ENCODE data around the gene WDFY4. TPM values are rescaled to one million over a fixed set of nuclear protein-coding genes. Genes with fewer than 3 reads are reported as not detected.

The WDFY4 gene
- total RNA-seq, 1 experiment from 2014 or later: 0.22 TPM

DNA sequence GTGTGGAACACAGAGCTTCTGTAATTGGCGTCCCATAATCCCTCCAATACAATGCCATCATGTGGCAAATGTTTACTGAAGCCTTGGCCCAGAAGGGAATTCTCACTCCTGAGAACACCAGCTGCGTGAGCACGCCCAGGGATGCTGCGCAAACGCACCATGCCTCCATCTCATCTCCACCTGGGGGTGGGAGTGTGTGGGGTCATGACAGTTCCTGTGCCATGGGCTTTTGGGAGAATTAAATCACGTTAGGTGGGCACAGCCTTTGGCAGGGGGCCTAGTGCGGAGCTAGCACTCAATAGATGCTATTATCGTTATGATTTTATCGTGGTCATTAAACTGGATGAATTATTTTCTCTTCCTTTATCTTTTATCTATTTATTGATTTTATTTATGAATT is 15.8 kb downstream of the WDFY4 start:
- CTCF ChIA-PET: no interaction called here
- intact Hi-C loops (cut with micrococcal nuclease): no loop called here
- H3K9ac ChIP-seq (ENCODE audit: low read length): no peak overlapping the region
- RAD21 ChIA-PET (ENCODE audit: low non-redundant PET in 1 of 2, low total read pairs in 2 of 2, uncharacterized antibody in 2 of 2, unreplicated experiment in 2 of 2): no interaction called here
- H3K4me3 ChIP-seq (replicated peaks in 1 of 2; ENCODE audit: low read depth in 1 of 2, low read length in 2 of 2): no peak overlapping the region
- H3K4me2 ChIP-seq (ENCODE audit: low read length): no peak overlapping the region
- no peaks in the 10 kb centered on the region for H3K9me2 ChIP-seq (ENCODE audit: insufficient read depth)
- POLR2A ChIA-PET: no interaction called here
- H3K27me3 ChIP-seq (ENCODE audit: insufficient read depth, low read length): peaks cover 41% of the 10 kb centered on the region
- no TSS peak for BruUV-seq (replicated peaks)
- no peaks in the 10 kb centered on the region for H3K9me3 ChIP-seq (ENCODE audit: control insufficient read depth in 1 of 2, insufficient read depth in 1 of 2, low read depth in 1 of 2, low read length in 2 of 2)
- no peaks in the 10 kb centered on the region for H4K20me1 ChIP-seq (ENCODE audit: insufficient read depth)
- no peaks in the 10 kb centered on the region for H3K79me2 ChIP-seq (ENCODE audit: insufficient read depth, low read length)
- ATAC-seq (no peak), DNase-seq (ENCODE audit: low read depth, low spot score) (no peak)
- no peak for TF ChIP-seq SIN3A (IDR thresholded peaks at IDR 0.05; ENCODE audit: low read depth)
- no peak for TF ChIP-seq ZNF274 (IDR thresholded peaks at IDR 0.05; ENCODE audit: low read depth, low read length)
- TF ChIP-seq, protein P1, sequence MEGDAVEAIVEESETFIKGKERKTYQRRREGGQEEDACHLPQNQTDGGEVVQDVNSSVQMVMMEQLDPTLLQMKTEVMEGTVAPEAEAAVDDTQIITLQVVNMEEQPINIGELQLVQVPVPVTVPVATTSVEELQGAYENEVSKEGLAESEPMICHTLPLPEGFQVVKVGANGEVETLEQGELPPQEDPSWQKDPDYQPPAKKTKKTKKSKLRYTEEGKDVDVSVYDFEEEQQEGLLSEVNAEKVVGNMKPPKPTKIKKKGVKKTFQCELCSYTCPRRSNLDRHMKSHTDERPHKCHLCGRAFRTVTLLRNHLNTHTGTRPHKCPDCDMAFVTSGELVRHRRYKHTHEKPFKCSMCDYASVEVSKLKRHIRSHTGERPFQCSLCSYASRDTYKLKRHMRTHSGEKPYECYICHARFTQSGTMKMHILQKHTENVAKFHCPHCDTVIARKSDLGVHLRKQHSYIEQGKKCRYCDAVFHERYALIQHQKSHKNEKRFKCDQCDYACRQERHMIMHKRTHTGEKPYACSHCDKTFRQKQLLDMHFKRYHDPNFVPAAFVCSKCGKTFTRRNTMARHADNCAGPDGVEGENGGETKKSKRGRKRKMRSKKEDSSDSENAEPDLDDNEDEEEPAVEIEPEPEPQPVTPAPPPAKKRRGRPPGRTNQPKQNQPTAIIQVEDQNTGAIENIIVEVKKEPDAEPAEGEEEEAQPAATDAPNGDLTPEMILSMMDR (IDR thresholded peaks at IDR 0.05 in 2 of 3, conservative IDR thresholded peaks at IDR 0.05 in 1 of 3; ENCODE audit: borderline replicate concordance in 1 of 3, insufficient read depth in 1 of 3, low read depth in 2 of 3, low read length in 2 of 3): no peak
- no peak for TF ChIP-seq POLR2AphosphoS5 (IDR thresholded peaks at IDR 0.05; ENCODE audit: low read depth, low read length)
- TF ChIP-seq, protein P2, sequence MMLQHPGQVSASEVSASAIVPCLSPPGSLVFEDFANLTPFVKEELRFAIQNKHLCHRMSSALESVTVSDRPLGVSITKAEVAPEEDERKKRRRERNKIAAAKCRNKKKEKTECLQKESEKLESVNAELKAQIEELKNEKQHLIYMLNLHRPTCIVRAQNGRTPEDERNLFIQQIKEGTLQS (IDR thresholded peaks at IDR 0.05): no peak
- TF ChIP-seq, protein P3, sequence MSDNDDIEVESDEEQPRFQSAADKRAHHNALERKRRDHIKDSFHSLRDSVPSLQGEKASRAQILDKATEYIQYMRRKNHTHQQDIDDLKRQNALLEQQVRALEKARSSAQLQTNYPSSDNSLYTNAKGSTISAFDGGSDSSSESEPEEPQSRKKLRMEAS (IDR thresholded peaks at IDR 0.05): no peak
- TF ChIP-seq, protein P4, sequence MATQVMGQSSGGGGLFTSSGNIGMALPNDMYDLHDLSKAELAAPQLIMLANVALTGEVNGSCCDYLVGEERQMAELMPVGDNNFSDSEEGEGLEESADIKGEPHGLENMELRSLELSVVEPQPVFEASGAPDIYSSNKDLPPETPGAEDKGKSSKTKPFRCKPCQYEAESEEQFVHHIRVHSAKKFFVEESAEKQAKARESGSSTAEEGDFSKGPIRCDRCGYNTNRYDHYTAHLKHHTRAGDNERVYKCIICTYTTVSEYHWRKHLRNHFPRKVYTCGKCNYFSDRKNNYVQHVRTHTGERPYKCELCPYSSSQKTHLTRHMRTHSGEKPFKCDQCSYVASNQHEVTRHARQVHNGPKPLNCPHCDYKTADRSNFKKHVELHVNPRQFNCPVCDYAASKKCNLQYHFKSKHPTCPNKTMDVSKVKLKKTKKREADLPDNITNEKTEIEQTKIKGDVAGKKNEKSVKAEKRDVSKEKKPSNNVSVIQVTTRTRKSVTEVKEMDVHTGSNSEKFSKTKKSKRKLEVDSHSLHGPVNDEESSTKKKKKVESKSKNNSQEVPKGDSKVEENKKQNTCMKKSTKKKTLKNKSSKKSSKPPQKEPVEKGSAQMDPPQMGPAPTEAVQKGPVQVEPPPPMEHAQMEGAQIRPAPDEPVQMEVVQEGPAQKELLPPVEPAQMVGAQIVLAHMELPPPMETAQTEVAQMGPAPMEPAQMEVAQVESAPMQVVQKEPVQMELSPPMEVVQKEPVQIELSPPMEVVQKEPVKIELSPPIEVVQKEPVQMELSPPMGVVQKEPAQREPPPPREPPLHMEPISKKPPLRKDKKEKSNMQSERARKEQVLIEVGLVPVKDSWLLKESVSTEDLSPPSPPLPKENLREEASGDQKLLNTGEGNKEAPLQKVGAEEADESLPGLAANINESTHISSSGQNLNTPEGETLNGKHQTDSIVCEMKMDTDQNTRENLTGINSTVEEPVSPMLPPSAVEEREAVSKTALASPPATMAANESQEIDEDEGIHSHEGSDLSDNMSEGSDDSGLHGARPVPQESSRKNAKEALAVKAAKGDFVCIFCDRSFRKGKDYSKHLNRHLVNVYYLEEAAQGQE (IDR thresholded peaks at IDR 0.05; ENCODE audit: low read depth): no peak
- TF ChIP-seq ELF1 (IDR thresholded peaks at IDR 0.05; ENCODE audit: borderline replicate concordance, low read depth): no peak
- H3K27ac ChIP-seq (ENCODE audit: low read depth, low read length): no peak overlapping the region
- no peaks in the 10 kb centered on the region for H3K4me1 ChIP-seq (ENCODE audit: control insufficient read depth in 1 of 2, insufficient read depth in 2 of 2, low read length in 2 of 2)
- no peaks in the 10 kb centered on the region for H3K36me3 ChIP-seq (ENCODE audit: control insufficient read depth in 1 of 2, insufficient read depth in 2 of 2, low read length in 2 of 2)
- no peak overlapping the region for H2AFZ ChIP-seq (ENCODE audit: low read depth, low read length, poor library complexity, severe bottlenecking)
